Peyer's patch (tissue), 4 donors: Measurements from ENCODE around the gene PKP2. TPM values are rescaled to one million over a fixed set of nuclear protein-coding genes. Genes with fewer than 3 reads are reported as not detected.
"Not testable (repeated sequence)": the region's sequence is repeated elsewhere in the genome, so short reads cannot be mapped to it uniquely, and the experiment has no call there.

Experiments used
- DNase-seq, 3 donors: peaks; one replicate each; pipeline ENCODE4 v3.0.0-alpha.2; 2017 to 2019
- H3K27ac ChIP-seq, 4 donors: fragments of 200-600 bp; sonication (generic); one replicate each; pipeline ENCODE4 v1.5.1; 2016 to 2019
- H3K27me3 ChIP-seq, 2 donors: fragments of 200-600 bp; sonication (generic); one replicate each; pipeline ENCODE4 v1.5.1; 2019
- H3K36me3 ChIP-seq, 3 donors: fragments of 200-600 bp; sonication (generic); one replicate each; pipeline ENCODE4 v1.5.1; 2016 to 2019
- H3K4me1 ChIP-seq, 4 donors: fragments of 200-600 bp; sonication (generic); one replicate each; pipeline ENCODE4 v1.5.1; 2016 to 2019
- H3K4me3 ChIP-seq, 4 donors: fragments of 200-600 bp; sonication (generic); 1 replicate in 3 of 4; 2 replicates in 1 of 4; pipeline ENCODE4 v1.5.1; 2016 to 2019; ENCODE audit warnings: mild to moderate bottlenecking in 1 of 4
- H3K9me3 ChIP-seq, 4 donors: fragments of 200-600 bp; sonication (generic); one replicate each; pipeline ENCODE4 v1.5.1; 2016 to 2019; ENCODE audit warnings: mild to moderate bottlenecking in 1 of 4
- POLR2A ChIP-seq, 2 donors: fragments of 450-650 bp; IDR thresholded peaks; one replicate each; pipeline ENCODE4 v1.5.1; 2017; ENCODE audit warnings: antibody characterized with exemption in 2 of 2, mild to moderate bottlenecking in 2 of 2, moderate library complexity in 2 of 2
- total RNA-seq, 4 donors: library from RNA; depleted of rRNA; stranded (reverse); fragments of >200 nt; gene quantifications; one replicate each; pipeline ENCODE4 v1.1.0, GENCODE V29; 2016
- TF ChIP-seq, protein P1 (sequence below), 6 experiments: fragments of 450-650 bp in 4 of 6; fragments of 200-600 bp in 2 of 6; sonication (generic) in 1 of 6; IDR thresholded peaks; one replicate each; pipeline ENCODE4 v1.5.1; 2017 to 2019; ENCODE audit warnings: antibody characterized with exemption in 6 of 6, mild to moderate bottlenecking in 3 of 6, moderate library complexity in 1 of 6

Gene PKP2
- total RNA-seq, 4 donors from 2014 or later = 42.9 to 103 (median 64.8) TPM

- DNase-seq = no peak
- peak overlapping the region in 1 of 4 donors; percentile 94 for H3K4me3 ChIP-seq
- H3K4me1 ChIP-seq = peaks cover 0 to 36% (median 0%) of the 10 kb centered on the region in 4 donors
These were observed 3.1 kb downstream of the PKP2 start for GRCh38 chr12:32893458-32893857.

DNA sequence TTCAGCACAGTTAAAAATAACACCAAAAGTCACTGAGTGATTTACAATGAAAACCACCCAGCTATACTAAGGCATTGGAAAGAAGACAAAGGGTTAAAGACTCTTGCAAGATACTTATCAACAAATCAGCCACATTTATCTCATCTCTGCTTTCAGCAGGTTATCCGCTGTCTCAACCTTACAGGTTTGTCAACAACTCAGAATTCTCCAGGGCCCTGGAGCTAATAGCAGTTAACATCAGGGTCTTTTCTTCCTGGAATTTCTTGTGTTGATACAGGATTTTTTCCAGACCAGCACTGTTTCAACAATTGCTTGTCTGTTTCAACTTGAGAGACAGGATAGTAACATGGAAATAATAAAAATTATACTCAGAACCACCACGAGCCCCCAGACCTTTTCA lies 3.5 kb downstream of the PKP2 start:
- no peak for DNase-seq
- H3K9me3 ChIP-seq = no peaks in the 10 kb centered on the region
- no peak for TF ChIP-seq POLR2A (IDR thresholded peaks at IDR 0.05)
- TF ChIP-seq, protein P1, sequence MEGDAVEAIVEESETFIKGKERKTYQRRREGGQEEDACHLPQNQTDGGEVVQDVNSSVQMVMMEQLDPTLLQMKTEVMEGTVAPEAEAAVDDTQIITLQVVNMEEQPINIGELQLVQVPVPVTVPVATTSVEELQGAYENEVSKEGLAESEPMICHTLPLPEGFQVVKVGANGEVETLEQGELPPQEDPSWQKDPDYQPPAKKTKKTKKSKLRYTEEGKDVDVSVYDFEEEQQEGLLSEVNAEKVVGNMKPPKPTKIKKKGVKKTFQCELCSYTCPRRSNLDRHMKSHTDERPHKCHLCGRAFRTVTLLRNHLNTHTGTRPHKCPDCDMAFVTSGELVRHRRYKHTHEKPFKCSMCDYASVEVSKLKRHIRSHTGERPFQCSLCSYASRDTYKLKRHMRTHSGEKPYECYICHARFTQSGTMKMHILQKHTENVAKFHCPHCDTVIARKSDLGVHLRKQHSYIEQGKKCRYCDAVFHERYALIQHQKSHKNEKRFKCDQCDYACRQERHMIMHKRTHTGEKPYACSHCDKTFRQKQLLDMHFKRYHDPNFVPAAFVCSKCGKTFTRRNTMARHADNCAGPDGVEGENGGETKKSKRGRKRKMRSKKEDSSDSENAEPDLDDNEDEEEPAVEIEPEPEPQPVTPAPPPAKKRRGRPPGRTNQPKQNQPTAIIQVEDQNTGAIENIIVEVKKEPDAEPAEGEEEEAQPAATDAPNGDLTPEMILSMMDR (IDR thresholded peaks at IDR 0.05) = no peak
- H3K4me1 ChIP-seq = peaks cover 0 to 31% (median 0%) of the 10 kb centered on the region in 4 donors
- H3K27ac ChIP-seq = peak overlapping the region in 2 of 4 donors; percentile 12 to 18
- H3K36me3 ChIP-seq = no peaks in the 10 kb centered on the region
- peak overlapping the region in 1 of 4 donors; percentile 94 for H3K4me3 ChIP-seq
- H3K27me3 ChIP-seq = no peaks in the 10 kb centered on the region

More at GRCh38 chr12:32893458-32893857, 3.1 kb downstream of the PKP2 start:
- Histone ChIP-seq H3K9me3 (no peaks in the 10 kb centered on the region), H3K27me3 (no peaks in the 10 kb centered on the region), H3K36me3 (no peaks in the 10 kb centered on the region), H3K27ac (peak overlapping the region in 3 of 4 donors; percentile 2 to 18 (median 12))
- TF ChIP-seq POLR2A (IDR thresholded peaks at IDR 0.05) = no peak
- TF ChIP-seq, protein P1 (IDR thresholded peaks at IDR 0.05) = no peak

- H3K27me3 ChIP-seq, H3K36me3 ChIP-seq, H3K4me3 ChIP-seq, H3K9me3 ChIP-seq: not testable (repeated sequence)
- peak in 1 of 3 donors; percentile 56 for DNase-seq
- Histone ChIP-seq H3K4me1 (peaks cover 0 to 29% (median 0%) of the 10 kb centered on the region in 4 donors), H3K27ac (peak overlapping the region in 1 of 4 donors; percentile 50)
These were observed 4.2 kb downstream of the PKP2 start for GRCh38 chr12:32892369-32892768.

DNA sequence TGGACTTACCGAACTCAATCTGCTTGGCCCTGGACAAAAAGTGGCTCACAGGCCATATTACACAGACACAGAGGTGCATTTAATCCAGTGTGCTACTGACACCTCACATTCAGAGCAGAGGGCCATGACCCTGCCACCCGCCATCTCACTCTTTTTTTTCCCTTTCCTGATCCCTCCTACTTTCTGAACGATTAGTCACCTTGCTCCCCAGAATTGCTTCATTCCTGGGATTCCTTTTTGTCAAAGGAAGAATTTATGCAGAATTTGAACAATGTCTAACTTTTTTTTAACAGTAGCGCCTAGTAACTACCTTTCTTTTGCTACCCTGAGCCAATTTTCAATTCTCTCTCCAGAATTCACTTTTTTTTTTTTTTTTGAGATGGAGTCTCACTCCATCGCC lies 4.6 kb downstream of the PKP2 start:
- H3K9me3 ChIP-seq = no peaks in the 10 kb centered on the region

GRCh38 chr12:32891526-32891925 lies 5.1 kb downstream of the PKP2 start:
- H3K27me3 ChIP-seq = no peaks in the 10 kb centered on the region
- no peak for TF ChIP-seq POLR2A (IDR thresholded peaks at IDR 0.05)
- TF ChIP-seq, protein P1 (IDR thresholded peaks at IDR 0.05) = no peak
- H3K27ac ChIP-seq = peak overlapping the region in 2 of 4 donors; percentile 18 to 56
- peaks cover 0 to 29% (median 0%) of the 10 kb centered on the region in 4 donors for H3K4me1 ChIP-seq
- H3K9me3 ChIP-seq = no peaks in the 10 kb centered on the region
- DNase-seq = no peak
- no peak overlapping the region for H3K4me3 ChIP-seq
- H3K36me3 ChIP-seq = no peaks in the 10 kb centered on the region

More for the DNA sequence above, 4.6 kb downstream of the PKP2 start:
- H3K27me3 ChIP-seq = no peaks in the 10 kb centered on the region
- H3K4me1 ChIP-seq = peaks cover 0 to 29% (median 0%) of the 10 kb centered on the region in 4 donors
- DNase-seq = no peak
- peak overlapping the region in 2 of 4 donors; percentile 18 to 56 for H3K27ac ChIP-seq
- TF ChIP-seq, protein P1 (IDR thresholded peaks at IDR 0.05) = no peak
- no peak for TF ChIP-seq POLR2A (IDR thresholded peaks at IDR 0.05)
- H3K36me3 ChIP-seq = no peaks in the 10 kb centered on the region
- no peak overlapping the region for H3K4me3 ChIP-seq

- no peak for TF ChIP-seq POLR2A (IDR thresholded peaks at IDR 0.05)
- TF ChIP-seq, protein P1 (IDR thresholded peaks at IDR 0.05) = no peak
- no peaks in the 10 kb centered on the region for H3K27me3 ChIP-seq
- H3K4me1 ChIP-seq = peaks cover 0 to 14% (median 0%) of the 10 kb centered on the region in 4 donors
- H3K27ac ChIP-seq = no peak overlapping the region
- DNase-seq = no peak
- no peaks in the 10 kb centered on the region for H3K36me3 ChIP-seq
- H3K4me3 ChIP-seq = no peak overlapping the region
- H3K9me3 ChIP-seq = no peaks in the 10 kb centered on the region
These were observed 7.4 kb downstream of the PKP2 start for GRCh38 chr12:32889011-32889760.
